K562 (cell line): ENCODE data around the gene PPP1R17. TPM values are rescaled to one million over a fixed set of nuclear protein-coding genes. Genes with fewer than 3 reads are reported as not detected.

ENCODE experiments used
- ATAC-seq: fragments of 200-7000 bp; cut with Tn5 transposase; 3 replicates; pipeline ENCODE4 v1.9.1; 2020; ENCODE audit warnings: moderate library complexity
- BruUV-seq: library from RNA; stranded (reverse); fragments of 400-500 nt; replicated peaks from 2 replicates; lab custom pipeline; 2021; lab: Mats Ljungman, UMichigan
- CTCF ChIA-PET: fragments of 300-600 bp; formaldehyde crosslinking; extraction: SDS; loops from one replicate; lab custom pipeline; 2021; ENCODE audit warnings: low intra/inter-chr PET ratio; lab: Yijun Ruan, JAX
- POLR2A ChIA-PET: fragments of 300-600, 350-650 bp; sonication (Branson Sonifier 250); formaldehyde crosslinking; extraction: SDS; loops from one replicate; lab custom pipeline; 2021; ENCODE audit warnings: antibody characterized with exemption, inconsistent platforms; lab: Yijun Ruan, JAX
- DNase-seq, 4 experiments: peaks; one replicate each; pipeline versions ENCODE4 v3.0.0 to v3.0.0-alpha.2; 2011 to 2018; ENCODE audit warnings: low spot score in 3 of 4, mixed read lengths in 3 of 4; ENCODE audit errors: extremely low read depth in 1 of 4
- FAIRE-seq: peaks from 2 replicates; lab custom pipeline; 2011; peaks lifted over from hg19 to GRCh38; lab: Jason Lieb, UNC
- H2AFZ ChIP-seq: 2 replicates; pipeline ENCODE4 v1.6.0; 2011; ENCODE audit warnings: low read depth, low read length, control low read depth, inconsistent platforms
- H3K27ac ChIP-seq: fragments of 200-600 bp; 3 replicates; pipeline ENCODE4 v1.8.0; 2011; ENCODE audit warnings: low read depth, mild to moderate bottlenecking, control low read depth, inconsistent platforms, low read length, moderate library complexity, mixed read lengths; ENCODE audit errors: extremely low read depth
- H3K27me3 ChIP-seq, 2 experiments: fragments of 300-600 bp in 1 of 2; 2 replicates in 1 of 2; 3 replicates in 1 of 2; pipeline versions ENCODE4 v1.6.0 to v1.8.0; 2011; ENCODE audit warnings: inconsistent platforms in 2 of 2, low read length in 2 of 2, mild to moderate bottlenecking in 1 of 2, mixed read lengths in 1 of 2, moderate library complexity in 1 of 2; ENCODE audit not compliant: control insufficient read depth in 2 of 2, insufficient read depth in 2 of 2
- H3K36me3 ChIP-seq: fragments of 300-600 bp; 3 replicates; pipeline ENCODE4 v1.8.0; 2011; ENCODE audit warnings: mild to moderate bottlenecking, low read length, inconsistent platforms; ENCODE audit not compliant: control insufficient read depth, insufficient read depth
- H3K4me1 ChIP-seq, 2 experiments: fragments of 200-600 bp in 1 of 2; replicated peaks in 1 of 2; 2 replicates in 1 of 2; 3 replicates in 1 of 2; pipeline versions ENCODE4 v1.5.1 to v1.8.0; 2011; ENCODE audit warnings: inconsistent platforms in 2 of 2, low read length in 2 of 2, mild to moderate bottlenecking in 1 of 2, mixed read lengths in 1 of 2, moderate library complexity in 1 of 2; ENCODE audit not compliant: control insufficient read depth in 2 of 2, insufficient read depth in 2 of 2
- H3K4me2 ChIP-seq: 2 replicates; pipeline ENCODE4 v1.6.1; 2011; ENCODE audit warnings: low read length, control low read depth, inconsistent platforms, mixed read lengths; ENCODE audit not compliant: insufficient read depth
- H3K4me3 ChIP-seq: fragments of 200-600 bp; sonication (generic), shearing (Covaris generic); 2 replicates; pipeline ENCODE4 v1.5.1; 2016; ENCODE audit warnings: control low read depth, inconsistent platforms
- H3K79me2 ChIP-seq: fragments of 200-600 bp; 3 replicates; pipeline ENCODE4 v1.8.0; 2011; ENCODE audit warnings: low read length, inconsistent platforms; ENCODE audit not compliant: control insufficient read depth, insufficient read depth
- H3K9ac ChIP-seq, 2 experiments: 2 replicates each; pipeline versions ENCODE4 v1.6.0 to v1.6.1; 2011; ENCODE audit warnings: low read depth in 2 of 2, low read length in 2 of 2, control low read depth in 1 of 2, inconsistent platforms in 1 of 2, mild to moderate bottlenecking in 1 of 2, mixed read lengths in 1 of 2; ENCODE audit not compliant: insufficient read depth in 1 of 2
- H3K9me1 ChIP-seq: one replicate; pipeline ENCODE4 v1.6.0; 2011; ENCODE audit warnings: inconsistent platforms, mild to moderate bottlenecking, low read length, moderate library complexity; ENCODE audit not compliant: control insufficient read depth, insufficient read depth
- H3K9me3 ChIP-seq: replicated peaks from 2 replicates; pipeline ENCODE4 v1.5.1; 2011; ENCODE audit warnings: low read depth, low read length, inconsistent platforms; ENCODE audit not compliant: control insufficient read depth, insufficient read depth
- H4K20me1 ChIP-seq: replicated peaks from 2 replicates; pipeline ENCODE4 v1.6.1; 2011; ENCODE audit warnings: low read length, inconsistent platforms, mixed read lengths; ENCODE audit not compliant: control insufficient read depth, insufficient read depth
- BDP1 ChIP-seq: IDR thresholded peaks from 3 replicates; pipeline ENCODE4 v1.6.1; 2011; ENCODE audit not compliant: insufficient read length, insufficient read depth
- NCOA6 ChIP-seq: fragments of 450-650 bp; IDR thresholded peaks from 2 replicates; pipeline ENCODE4 v1.6.1; 2017; ENCODE audit warnings: mild to moderate bottlenecking
- TAF9B ChIP-seq: fragments of 450-650 bp; IDR thresholded peaks from 2 replicates; pipeline ENCODE4 v1.6.1; 2018; ENCODE audit warnings: mild to moderate bottlenecking; ENCODE audit not compliant: partially characterized antibody
- ZBTB7A ChIP-seq: IDR thresholded peaks from 2 replicates; pipeline ENCODE4 v1.6.1; 2011; ENCODE audit warnings: low read depth, mild to moderate bottlenecking, low read length, moderate library complexity, borderline replicate concordance; ENCODE audit not compliant: control insufficient read depth
- ZBTB8A ChIP-seq: fragments of 450-650 bp; IDR thresholded peaks from 2 replicates; pipeline ENCODE4 v1.6.1; 2018; ENCODE audit warnings: mild to moderate bottlenecking, moderate library complexity; ENCODE audit not compliant: partially characterized antibody
- ZNF507 ChIP-seq: conservative IDR thresholded peaks from 2 replicates; pipeline ENCODE4 v1.6.1; 2017; ENCODE audit warnings: missing genetic modification characterization, missing compliant biosample characterization
- ZNF668 ChIP-seq: fragments of 250-450 bp; sonication (Bioruptor Pico); IDR thresholded peaks from 2 replicates; pipeline ENCODE4 v1.8.0; 2022; ENCODE audit warnings: mild to moderate bottlenecking, inconsistent platforms
- in situ Hi-C: fragments of 300-500 bp; cut with MboI; formaldehyde crosslinking; loops from 4 replicates; pipeline ENCODE4 v1.15.0; 2018; ENCODE audit warnings: inconsistent platforms, mixed read lengths
- intact Hi-C: fragments of 100-400 bp; cut with micrococcal nuclease; formaldehyde crosslinking; loops from 2 replicates; pipeline ENCODE4 v1.14.2; 2022
- polyA plus RNA-seq, 8 experiments: library from polyadenylated mRNA; depleted of rRNA in 4 of 8; stranded (reverse) in 5 of 8; unstranded in 3 of 8; fragments of >200 nt; fragmentation: Nextera tagmentation in 2 of 8; fragmentation: Illumina TruSeq in 1 of 8; extraction: Ambion mirVana in 2 of 8; extraction: Trizol in 1 of 8; gene quantifications; 2 replicates each; pipeline versions ENCODE4 v1.2.1 to v1.2.3, GENCODE V29; 2011 to 2014; ENCODE audit warnings: inconsistent platforms in 1 of 8, missing spikeins in 1 of 8
- total RNA-seq, 7 experiments: library from RNA; depleted of rRNA in 6 of 7; stranded (reverse); fragments of >200 nt in 6 of 7; fragmentation: Illumina TruSeq in 2 of 7; extraction: Trizol in 2 of 7; gene quantifications; 2 replicates each; pipeline versions ENCODE4 v1.2.1 to v1.2.3, GENCODE V29; 2011 to 2021; ENCODE audit warnings: low replicate concordance in 1 of 7
- TF ChIP-seq, protein P1 (sequence below): fragments of 200-600 bp; sonication (generic); IDR thresholded peaks from one replicate; pipeline ENCODE4 v1.6.1; 2012; ENCODE audit warnings: mild to moderate bottlenecking, low read depth, low read length, inconsistent platforms
- TF ChIP-seq, protein P2 (sequence below): fragments of 450-650 bp; IDR thresholded peaks from 2 replicates; pipeline ENCODE4 v1.6.1; 2017; ENCODE audit warnings: mild to moderate bottlenecking, moderate library complexity

The PPP1R17 gene
- total and polyA plus RNA-seq, 9 of the 15 experiments (the other 6 are each of a cell fraction or from before 2014, with no cell fraction given), result not detected

DNA sequence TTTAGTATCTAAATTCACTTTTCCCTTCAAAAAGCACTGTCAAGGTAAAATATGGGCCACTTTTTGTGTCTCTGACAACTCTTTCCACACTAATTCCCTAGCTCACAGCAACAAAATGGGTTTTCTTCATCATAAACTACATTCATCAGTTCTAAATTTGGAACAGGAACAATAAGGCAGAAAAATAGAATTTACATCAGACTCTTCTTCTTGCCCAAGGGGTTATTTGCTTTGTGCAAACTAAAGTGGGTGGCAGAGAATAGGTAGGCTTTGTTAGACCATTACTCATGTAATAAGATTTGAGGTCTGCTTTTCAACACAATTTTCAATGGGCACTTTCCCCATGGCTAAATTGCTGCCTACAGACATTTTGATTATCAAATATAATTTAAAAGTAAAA lies 17.6 kb upstream of the PPP1R17 start:
- Histone ChIP-seq H3K36me3 (no peaks in the 10 kb centered on the region), H2AFZ (no peak overlapping the region), H4K20me1 (no peaks in the 10 kb centered on the region), H3K27ac (no peak overlapping the region), H3K9ac (no peak overlapping the region), H3K27me3 (no peaks in the 10 kb centered on the region), H3K4me2 (no peak overlapping the region), H3K9me3 (no peaks in the 10 kb centered on the region)
- no TSS peak for BruUV-seq
- FAIRE-seq, result no peak
- in situ Hi-C loops, result no loop called here
- CTCF ChIA-PET, result no interaction called here
- no peak for ATAC-seq
- TF ChIP-seq TAF9B (no peak), ZBTB8A (no peak), BDP1 (no peak), NCOA6 (no peak), ZBTB7A (no peak), ZNF507 (tag) (no peak), ZNF668 (CRISPR knock-in tag) (no peak)
- TF ChIP-seq, protein P1, sequence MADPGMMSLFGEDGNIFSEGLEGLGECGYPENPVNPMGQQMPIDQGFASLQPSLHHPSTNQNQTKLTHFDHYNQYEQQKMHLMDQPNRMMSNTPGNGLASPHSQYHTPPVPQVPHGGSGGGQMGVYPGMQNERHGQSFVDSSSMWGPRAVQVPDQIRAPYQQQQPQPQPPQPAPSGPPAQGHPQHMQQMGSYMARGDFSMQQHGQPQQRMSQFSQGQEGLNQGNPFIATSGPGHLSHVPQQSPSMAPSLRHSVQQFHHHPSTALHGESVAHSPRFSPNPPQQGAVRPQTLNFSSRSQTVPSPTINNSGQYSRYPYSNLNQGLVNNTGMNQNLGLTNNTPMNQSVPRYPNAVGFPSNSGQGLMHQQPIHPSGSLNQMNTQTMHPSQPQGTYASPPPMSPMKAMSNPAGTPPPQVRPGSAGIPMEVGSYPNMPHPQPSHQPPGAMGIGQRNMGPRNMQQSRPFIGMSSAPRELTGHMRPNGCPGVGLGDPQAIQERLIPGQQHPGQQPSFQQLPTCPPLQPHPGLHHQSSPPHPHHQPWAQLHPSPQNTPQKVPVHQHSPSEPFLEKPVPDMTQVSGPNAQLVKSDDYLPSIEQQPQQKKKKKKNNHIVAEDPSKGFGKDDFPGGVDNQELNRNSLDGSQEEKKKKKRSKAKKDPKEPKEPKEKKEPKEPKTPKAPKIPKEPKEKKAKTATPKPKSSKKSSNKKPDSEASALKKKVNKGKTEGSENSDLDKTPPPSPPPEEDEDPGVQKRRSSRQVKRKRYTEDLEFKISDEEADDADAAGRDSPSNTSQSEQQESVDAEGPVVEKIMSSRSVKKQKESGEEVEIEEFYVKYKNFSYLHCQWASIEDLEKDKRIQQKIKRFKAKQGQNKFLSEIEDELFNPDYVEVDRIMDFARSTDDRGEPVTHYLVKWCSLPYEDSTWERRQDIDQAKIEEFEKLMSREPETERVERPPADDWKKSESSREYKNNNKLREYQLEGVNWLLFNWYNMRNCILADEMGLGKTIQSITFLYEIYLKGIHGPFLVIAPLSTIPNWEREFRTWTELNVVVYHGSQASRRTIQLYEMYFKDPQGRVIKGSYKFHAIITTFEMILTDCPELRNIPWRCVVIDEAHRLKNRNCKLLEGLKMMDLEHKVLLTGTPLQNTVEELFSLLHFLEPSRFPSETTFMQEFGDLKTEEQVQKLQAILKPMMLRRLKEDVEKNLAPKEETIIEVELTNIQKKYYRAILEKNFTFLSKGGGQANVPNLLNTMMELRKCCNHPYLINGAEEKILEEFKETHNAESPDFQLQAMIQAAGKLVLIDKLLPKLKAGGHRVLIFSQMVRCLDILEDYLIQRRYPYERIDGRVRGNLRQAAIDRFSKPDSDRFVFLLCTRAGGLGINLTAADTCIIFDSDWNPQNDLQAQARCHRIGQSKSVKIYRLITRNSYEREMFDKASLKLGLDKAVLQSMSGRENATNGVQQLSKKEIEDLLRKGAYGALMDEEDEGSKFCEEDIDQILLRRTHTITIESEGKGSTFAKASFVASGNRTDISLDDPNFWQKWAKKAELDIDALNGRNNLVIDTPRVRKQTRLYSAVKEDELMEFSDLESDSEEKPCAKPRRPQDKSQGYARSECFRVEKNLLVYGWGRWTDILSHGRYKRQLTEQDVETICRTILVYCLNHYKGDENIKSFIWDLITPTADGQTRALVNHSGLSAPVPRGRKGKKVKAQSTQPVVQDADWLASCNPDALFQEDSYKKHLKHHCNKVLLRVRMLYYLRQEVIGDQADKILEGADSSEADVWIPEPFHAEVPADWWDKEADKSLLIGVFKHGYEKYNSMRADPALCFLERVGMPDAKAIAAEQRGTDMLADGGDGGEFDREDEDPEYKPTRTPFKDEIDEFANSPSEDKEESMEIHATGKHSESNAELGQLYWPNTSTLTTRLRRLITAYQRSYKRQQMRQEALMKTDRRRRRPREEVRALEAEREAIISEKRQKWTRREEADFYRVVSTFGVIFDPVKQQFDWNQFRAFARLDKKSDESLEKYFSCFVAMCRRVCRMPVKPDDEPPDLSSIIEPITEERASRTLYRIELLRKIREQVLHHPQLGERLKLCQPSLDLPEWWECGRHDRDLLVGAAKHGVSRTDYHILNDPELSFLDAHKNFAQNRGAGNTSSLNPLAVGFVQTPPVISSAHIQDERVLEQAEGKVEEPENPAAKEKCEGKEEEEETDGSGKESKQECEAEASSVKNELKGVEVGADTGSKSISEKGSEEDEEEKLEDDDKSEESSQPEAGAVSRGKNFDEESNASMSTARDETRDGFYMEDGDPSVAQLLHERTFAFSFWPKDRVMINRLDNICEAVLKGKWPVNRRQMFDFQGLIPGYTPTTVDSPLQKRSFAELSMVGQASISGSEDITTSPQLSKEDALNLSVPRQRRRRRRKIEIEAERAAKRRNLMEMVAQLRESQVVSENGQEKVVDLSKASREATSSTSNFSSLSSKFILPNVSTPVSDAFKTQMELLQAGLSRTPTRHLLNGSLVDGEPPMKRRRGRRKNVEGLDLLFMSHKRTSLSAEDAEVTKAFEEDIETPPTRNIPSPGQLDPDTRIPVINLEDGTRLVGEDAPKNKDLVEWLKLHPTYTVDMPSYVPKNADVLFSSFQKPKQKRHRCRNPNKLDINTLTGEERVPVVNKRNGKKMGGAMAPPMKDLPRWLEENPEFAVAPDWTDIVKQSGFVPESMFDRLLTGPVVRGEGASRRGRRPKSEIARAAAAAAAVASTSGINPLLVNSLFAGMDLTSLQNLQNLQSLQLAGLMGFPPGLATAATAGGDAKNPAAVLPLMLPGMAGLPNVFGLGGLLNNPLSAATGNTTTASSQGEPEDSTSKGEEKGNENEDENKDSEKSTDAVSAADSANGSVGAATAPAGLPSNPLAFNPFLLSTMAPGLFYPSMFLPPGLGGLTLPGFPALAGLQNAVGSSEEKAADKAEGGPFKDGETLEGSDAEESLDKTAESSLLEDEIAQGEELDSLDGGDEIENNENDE, result no peak
- TF ChIP-seq, protein P2, sequence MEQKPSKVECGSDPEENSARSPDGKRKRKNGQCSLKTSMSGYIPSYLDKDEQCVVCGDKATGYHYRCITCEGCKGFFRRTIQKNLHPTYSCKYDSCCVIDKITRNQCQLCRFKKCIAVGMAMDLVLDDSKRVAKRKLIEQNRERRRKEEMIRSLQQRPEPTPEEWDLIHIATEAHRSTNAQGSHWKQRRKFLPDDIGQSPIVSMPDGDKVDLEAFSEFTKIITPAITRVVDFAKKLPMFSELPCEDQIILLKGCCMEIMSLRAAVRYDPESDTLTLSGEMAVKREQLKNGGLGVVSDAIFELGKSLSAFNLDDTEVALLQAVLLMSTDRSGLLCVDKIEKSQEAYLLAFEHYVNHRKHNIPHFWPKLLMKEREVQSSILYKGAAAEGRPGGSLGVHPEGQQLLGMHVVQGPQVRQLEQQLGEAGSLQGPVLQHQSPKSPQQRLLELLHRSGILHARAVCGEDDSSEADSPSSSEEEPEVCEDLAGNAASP, result no peak
- TF ChIP-seq, all 486 proteins: peak for 0
- Histone ChIP-seq H3K4me1 (no peaks in the 10 kb centered on the region), H3K79me2 (no peaks in the 10 kb centered on the region), H3K4me3 (no peak overlapping the region), H3K9me1 (no peaks in the 10 kb centered on the region)
- DNase-seq, result no peak
- POLR2A ChIA-PET, result no interaction called here
- intact Hi-C loops, result no loop called here
